Activated T-cell treated with anti-CD3 and anti-CD28 coated beads for 48 hours (primary cell): ENCODE results near the gene ATXN1.
"Not testable (repeated sequence)": the region's sequence is repeated elsewhere in the genome, so short reads cannot be mapped to it uniquely, and the experiment has no call there.

ENCODE experiments used
- DNase-seq: peaks from one replicate; pipeline ENCODE4 v3.0.0-alpha.2; 2020; ENCODE audit warnings: low read depth

The ATXN1 gene

GRCh38 chr6:16760516-16761470 is at the start of gene ATXN1:
Gene ATXN1 (minus strand): TSS chr6:16761460.
- peak; percentile 27 for DNase-seq

GRCh38 chr6:16810411-16810810 is 49.2 kb upstream of the ATXN1 start:
- no peak for DNase-seq

GRCh38 chr6:16809753-16810358 is 48.6 kb upstream of the ATXN1 start:
- DNase-seq = no peak

GRCh38 chr6:16807956-16808355 is 46.7 kb upstream of the ATXN1 start:
- DNase-seq = no peak

GRCh38 chr6:16806363-16806762 is 45.1 kb upstream of the ATXN1 start:
- no peak for DNase-seq

- no peak for DNase-seq
Observed at GRCh38 chr6:16805243-16805950, 44.1 kb upstream of the ATXN1 start.

- no peak for DNase-seq
Observed at GRCh38 chr6:16804546-16805242, 43.4 kb upstream of the ATXN1 start.

- DNase-seq = no peak
Observed at GRCh38 chr6:16803294-16804200, 42.3 kb upstream of the ATXN1 start.

- DNase-seq = no peak
Observed at GRCh38 chr6:16802071-16802470, 40.8 kb upstream of the ATXN1 start.

- no peak for DNase-seq
Observed at GRCh38 chr6:16800942-16801341, 39.7 kb upstream of the ATXN1 start.

- DNase-seq = no peak
Observed at GRCh38 chr6:16800341-16800740, 39.1 kb upstream of the ATXN1 start.

GRCh38 chr6:16799279-16800193 is 38.3 kb upstream of the ATXN1 start:
- no peak for DNase-seq

GRCh38 chr6:16793828-16794412 is 32.7 kb upstream of the ATXN1 start:
- no peak for DNase-seq

- no peak for DNase-seq
Observed at GRCh38 chr6:16789329-16790038, 28.2 kb upstream of the ATXN1 start.

- DNase-seq = no peak
Observed at GRCh38 chr6:16787128-16787682, 25.9 kb upstream of the ATXN1 start.

- no peak for DNase-seq
Observed at GRCh38 chr6:16785496-16785895, 24.2 kb upstream of the ATXN1 start.

GRCh38 chr6:16784957-16785356 is 23.7 kb upstream of the ATXN1 start:
- not testable (repeated sequence) for DNase-seq

- no peak for DNase-seq
Observed at GRCh38 chr6:16783952-16784565, 22.8 kb upstream of the ATXN1 start.
